ENCODE data around the gene PLXNA4.

The PLXNA4 gene

GRCh38 chr7:132561763-132562162 lies 14.5 kb downstream of the PLXNA4 start:
- no peak for TF ChIP-seq CTCF (IDR thresholded peaks at IDR 0.05)

- TF ChIP-seq CTCF (IDR thresholded peaks at IDR 0.05) = no peak
These were observed 15.3 kb downstream of the PLXNA4 start for GRCh38 chr7:132560825-132561529.

GRCh38 chr7:132560105-132560504 lies 16.2 kb downstream of the PLXNA4 start:
- TF ChIP-seq CTCF (IDR thresholded peaks at IDR 0.05) = no peak

- TF ChIP-seq CTCF (IDR thresholded peaks at IDR 0.05) = no peak
These were observed 17.5 kb downstream of the PLXNA4 start for GRCh38 chr7:132558815-132559214.

- peak; percentile 21; the same call in 1 of the 2 replicates for TF ChIP-seq CTCF (IDR thresholded peaks at IDR 0.05)
These were observed 18.7 kb downstream of the PLXNA4 start for GRCh38 chr7:132557489-132558044.

GRCh38 chr7:132554446-132554845 lies 21.8 kb downstream of the PLXNA4 start:
- TF ChIP-seq CTCF (IDR thresholded peaks at IDR 0.05) = no peak

- TF ChIP-seq CTCF (IDR thresholded peaks at IDR 0.05) = no peak
These were observed 23.2 kb downstream of the PLXNA4 start for GRCh38 chr7:132553031-132553430.

Measured in LNCAP (cell line).